HCT116 (cell line): ENCODE results near the gene TSPAN3. TPM values are rescaled to one million over a fixed set of nuclear protein-coding genes. Genes with fewer than 3 reads are reported as not detected.
A peak's percentile ranks its signal among the peaks of the same experiment; 100 is the strongest.

Experiments used
- ATAC-seq: fragments of 200-7000 bp; cut with Tn5 transposase; 2 replicates; pipeline ENCODE4 v1.9.1; 2020; ENCODE audit warnings: mild to moderate bottlenecking, moderate library complexity
- BruUV-seq: library from RNA; stranded (reverse); fragments of 400-500 nt; replicated peaks from 2 replicates; lab custom pipeline; 2021; lab: Mats Ljungman, UMichigan
- CTCF ChIA-PET: fragments of 300-600 bp; sonication (Branson Sonifier 250); formaldehyde crosslinking; loops from one replicate; lab custom pipeline; 2021; ENCODE audit warnings: antibody characterized with exemption; lab: Charles Lee
- POLR2A ChIA-PET: fragments of 300-600, 350-600 bp; sonication (Branson Sonifier 250); formaldehyde crosslinking; loops from one replicate; lab custom pipeline; 2021; ENCODE audit warnings: antibody characterized with exemption; lab: Charles Lee
- RAD21 ChIA-PET, 2 experiments: fragments of 300-600 bp; sonication (Branson Sonifier 250); formaldehyde crosslinking; loops; one replicate each; lab custom pipeline; 2023; ENCODE audit warnings: low total read pairs in 2 of 2; ENCODE audit not compliant: uncharacterized antibody in 2 of 2, unreplicated experiment in 2 of 2, low non-redundant PET in 1 of 2; lab: Charles Lee
- DNase-seq: peaks from one replicate; pipeline ENCODE4 v3.0.0-alpha.2; 2010; ENCODE audit warnings: low read depth, low spot score
- H2AFZ ChIP-seq: fragments of 200-600 bp; shearing (Covaris generic), sonication (generic); 2 replicates; pipeline ENCODE4 v1.6.1; 2017; ENCODE audit warnings: low read depth, mixed run types, mixed read lengths, antibody characterized with exemption, low read length; ENCODE audit not compliant: poor library complexity, severe bottlenecking
- H3K27ac ChIP-seq: 2 replicates; pipeline ENCODE4 v1.5.1; 2012; ENCODE audit warnings: low read depth, low read length
- H3K27me3 ChIP-seq: fragments of 200-600 bp; sonication (generic); 2 replicates; pipeline ENCODE4 v1.6.1; 2016; ENCODE audit warnings: mixed run types, low read length, mixed read lengths; ENCODE audit not compliant: insufficient read depth
- H3K36me3 ChIP-seq, 2 experiments: fragments of 200-500 bp in 1 of 2; fragments of 200-600 bp in 1 of 2; sonication (Bioruptor generic) in 1 of 2; sonication (generic) in 1 of 2; 2 replicates each; pipeline versions ENCODE4 v1.5.1 to v1.6.1; 2014 to 2016; ENCODE audit warnings: low read length in 2 of 2, inconsistent platforms in 1 of 2, mixed read lengths in 1 of 2, mixed run types in 1 of 2; ENCODE audit not compliant: insufficient read depth in 2 of 2, control insufficient read depth in 1 of 2
- H3K4me1 ChIP-seq, 2 experiments: fragments of 200-600 bp in 1 of 2; sonication (generic) in 1 of 2; 2 replicates each; pipeline versions ENCODE4 v1.5.1 to v1.6.1; 2012 to 2017; ENCODE audit warnings: low read length in 2 of 2, inconsistent platforms in 1 of 2, mild to moderate bottlenecking in 1 of 2, mixed read lengths in 1 of 2, mixed run types in 1 of 2, moderate library complexity in 1 of 2; ENCODE audit not compliant: insufficient read depth in 2 of 2, control insufficient read depth in 1 of 2
- H3K4me2 ChIP-seq: fragments of 200-600 bp; sonication (generic); 2 replicates; pipeline ENCODE4 v1.6.1; 2017; ENCODE audit warnings: mixed run types, low read length, mixed read lengths
- H3K4me3 ChIP-seq, 2 experiments: fragments of 200-600 bp in 1 of 2; sonication (generic) in 1 of 2; replicated peaks in 1 of 2; 2 replicates each; pipeline ENCODE4 v1.5.1; 2011 to 2016; ENCODE audit warnings: low read length in 2 of 2, control low read depth in 1 of 2, low read depth in 1 of 2, mild to moderate bottlenecking in 1 of 2, mixed read lengths in 1 of 2, mixed run types in 1 of 2
- H3K79me2 ChIP-seq: fragments of 200-600 bp; sonication (generic); 2 replicates; pipeline ENCODE4 v1.6.1; 2017; ENCODE audit warnings: mild to moderate bottlenecking, mixed run types, low read length, moderate library complexity, mixed read lengths; ENCODE audit not compliant: insufficient read depth
- H3K9ac ChIP-seq: fragments of 200-600 bp; sonication (generic); 2 replicates; pipeline ENCODE4 v1.6.1; 2016; ENCODE audit warnings: low read length, mixed read lengths
- H3K9me2 ChIP-seq: fragments of 200-600 bp; sonication (generic), shearing (Covaris generic); 2 replicates; pipeline ENCODE4 v1.6.1; 2017; ENCODE audit warnings: mixed run types, mild to moderate bottlenecking, moderate library complexity; ENCODE audit not compliant: insufficient read depth
- H3K9me3 ChIP-seq, 2 experiments: fragments of 200-500 bp in 1 of 2; fragments of 200-600 bp in 1 of 2; sonication (Bioruptor generic) in 1 of 2; sonication (generic) in 1 of 2; 2 replicates each; pipeline ENCODE4 v1.6.1; 2014 to 2017; ENCODE audit warnings: low read length in 2 of 2, mixed read lengths in 2 of 2, inconsistent platforms in 1 of 2, low read depth in 1 of 2, mild to moderate bottlenecking in 1 of 2, mixed run types in 1 of 2, moderate library complexity in 1 of 2; ENCODE audit not compliant: control insufficient read depth in 1 of 2, insufficient read depth in 1 of 2
- H4K20me1 ChIP-seq: fragments of 200-600 bp; sonication (generic), shearing (Covaris generic); 2 replicates; pipeline ENCODE4 v1.6.1; 2017; ENCODE audit warnings: mixed run types, mild to moderate bottlenecking, moderate library complexity; ENCODE audit not compliant: insufficient read depth
- CBX3 ChIP-seq: IDR thresholded peaks from 2 replicates; pipeline ENCODE4 v1.6.1; 2012; ENCODE audit warnings: low read depth
- CEBPB ChIP-seq: IDR thresholded peaks from 2 replicates; pipeline ENCODE4 v1.6.1; 2012; ENCODE audit warnings: low read depth
- EZH2 ChIP-seq: fragments of 200-600 bp; sonication (generic); IDR thresholded peaks from 2 replicates; pipeline ENCODE4 v1.6.1; 2017; ENCODE audit warnings: antibody characterized with exemption, mixed run types
- JUND ChIP-seq: IDR thresholded peaks from 2 replicates; pipeline ENCODE4 v1.6.1; 2012
- POLR2A ChIP-seq: IDR thresholded peaks from 2 replicates; pipeline ENCODE4 v1.7.0; 2011; ENCODE audit warnings: borderline replicate concordance; ENCODE audit not compliant: insufficient read depth, insufficient read length; ENCODE audit errors: extremely low read depth
- POLR2AphosphoS5 ChIP-seq: IDR thresholded peaks from 2 replicates; pipeline ENCODE4 v1.6.1; 2011; ENCODE audit warnings: mild to moderate bottlenecking, low read depth, low read length, moderate library complexity
- RAD21 ChIP-seq: IDR thresholded peaks from 2 replicates; pipeline ENCODE4 v1.6.1; 2012; ENCODE audit warnings: low read depth, mild to moderate bottlenecking
- SIN3A ChIP-seq: IDR thresholded peaks from 2 replicates; pipeline ENCODE4 v1.6.1; 2012; ENCODE audit warnings: low read depth
- SP1 ChIP-seq: IDR thresholded peaks from 2 replicates; pipeline ENCODE4 v1.6.1; 2012; ENCODE audit warnings: low read depth
- SRF ChIP-seq: IDR thresholded peaks from 2 replicates; pipeline ENCODE4 v1.6.1; 2012; ENCODE audit warnings: low read depth
- TCF7L2 ChIP-seq: IDR thresholded peaks from 2 replicates; pipeline ENCODE4 v1.7.0; 2011; ENCODE audit warnings: borderline replicate concordance, inconsistent platforms; ENCODE audit not compliant: insufficient read depth, insufficient read length; ENCODE audit errors: extremely low read depth
- ZFX ChIP-seq: fragments of 450-650 bp; IDR thresholded peaks from 2 replicates; pipeline ENCODE4 v1.6.1; 2017
- intact Hi-C: fragments of 100-400 bp; cut with micrococcal nuclease; formaldehyde crosslinking; loops from 2 replicates; pipeline ENCODE4 v1.10.0; 2022
- total RNA-seq: library from RNA; stranded (reverse); gene quantifications from one replicate; pipeline ENCODE4 v1.2.1, GENCODE V29; 2021; ENCODE audit not compliant: unreplicated experiment
- TF ChIP-seq, protein P1 (sequence below), 3 experiments: fragments of 200-600 bp in 1 of 3; sonication (generic) in 1 of 3; IDR thresholded peaks in 2 of 3; conservative IDR thresholded peaks in 1 of 3; 2 replicates each; pipeline ENCODE4 v1.5.1; 2012 to 2017; ENCODE audit warnings: low read depth in 2 of 3, low read length in 2 of 3, antibody characterized with exemption in 1 of 3, borderline replicate concordance in 1 of 3, control low read depth in 1 of 3, mild to moderate bottlenecking in 1 of 3, mixed read lengths in 1 of 3, mixed run types in 1 of 3, moderate library complexity in 1 of 3; ENCODE audit not compliant: insufficient read depth in 1 of 3
- TF ChIP-seq, protein P2 (sequence below): IDR thresholded peaks from 2 replicates; pipeline ENCODE4 v1.6.1; 2012; ENCODE audit warnings: low read depth
- TF ChIP-seq, protein P3 (sequence below): IDR thresholded peaks from 2 replicates; pipeline ENCODE4 v1.6.1; 2012

The TSPAN3 gene
- total RNA-seq, 1 experiment from 2014 or later = 140 TPM

DNA sequence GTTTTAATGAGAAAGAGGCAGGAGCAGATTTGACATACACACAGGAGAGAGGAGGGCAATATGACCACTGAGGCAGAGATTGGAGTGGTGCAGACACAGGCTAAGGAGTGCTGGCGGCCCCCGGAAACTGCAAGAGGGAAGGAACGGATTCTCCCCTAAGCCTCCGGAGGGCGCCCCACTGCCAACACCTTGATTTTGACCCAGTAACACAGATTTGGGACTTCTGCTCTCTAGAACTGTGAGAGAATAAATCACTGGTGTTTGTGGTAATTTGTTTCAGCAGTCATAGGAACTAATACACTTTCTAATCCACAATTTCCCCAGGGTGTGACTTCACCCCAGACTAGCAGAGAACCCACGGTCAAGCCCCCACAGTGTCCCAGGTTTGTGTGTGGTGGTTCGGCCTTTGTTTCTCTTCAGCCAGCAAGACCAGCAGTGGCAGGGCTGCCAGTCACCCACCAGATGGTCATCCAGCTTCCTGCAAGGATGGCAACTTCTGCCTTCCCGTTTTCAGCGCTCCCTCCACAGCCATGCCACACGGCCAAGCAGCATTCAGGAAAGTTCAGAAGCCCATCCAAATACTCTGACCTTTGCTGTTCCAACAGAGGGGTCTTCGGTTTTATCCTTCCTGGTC is 23.6 kb upstream of the TSPAN3 start:
- POLR2A ChIA-PET = no interaction called here
- no peaks in the 10 kb centered on the region for H3K36me3 ChIP-seq
- H3K4me3 ChIP-seq = no peak overlapping the region
- no peak for TF ChIP-seq CBX3
- no peak for TF ChIP-seq EZH2
- no peak for TF ChIP-seq JUND
- TF ChIP-seq, protein P1, sequence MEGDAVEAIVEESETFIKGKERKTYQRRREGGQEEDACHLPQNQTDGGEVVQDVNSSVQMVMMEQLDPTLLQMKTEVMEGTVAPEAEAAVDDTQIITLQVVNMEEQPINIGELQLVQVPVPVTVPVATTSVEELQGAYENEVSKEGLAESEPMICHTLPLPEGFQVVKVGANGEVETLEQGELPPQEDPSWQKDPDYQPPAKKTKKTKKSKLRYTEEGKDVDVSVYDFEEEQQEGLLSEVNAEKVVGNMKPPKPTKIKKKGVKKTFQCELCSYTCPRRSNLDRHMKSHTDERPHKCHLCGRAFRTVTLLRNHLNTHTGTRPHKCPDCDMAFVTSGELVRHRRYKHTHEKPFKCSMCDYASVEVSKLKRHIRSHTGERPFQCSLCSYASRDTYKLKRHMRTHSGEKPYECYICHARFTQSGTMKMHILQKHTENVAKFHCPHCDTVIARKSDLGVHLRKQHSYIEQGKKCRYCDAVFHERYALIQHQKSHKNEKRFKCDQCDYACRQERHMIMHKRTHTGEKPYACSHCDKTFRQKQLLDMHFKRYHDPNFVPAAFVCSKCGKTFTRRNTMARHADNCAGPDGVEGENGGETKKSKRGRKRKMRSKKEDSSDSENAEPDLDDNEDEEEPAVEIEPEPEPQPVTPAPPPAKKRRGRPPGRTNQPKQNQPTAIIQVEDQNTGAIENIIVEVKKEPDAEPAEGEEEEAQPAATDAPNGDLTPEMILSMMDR (IDR thresholded peaks at IDR 0.05 in 2 of 3, conservative IDR thresholded peaks at IDR 0.05 in 1 of 3; ENCODE audit: borderline replicate concordance in 1 of 3, insufficient read depth in 1 of 3, low read depth in 2 of 3, low read length in 2 of 3) = peak; percentile 18 to 74 (median 68); a peak in 4 of 6 replicates
- no peak for TF ChIP-seq TCF7L2
- peak; percentile 26; the same call in 1 of the 2 replicates for TF ChIP-seq RAD21
- TF ChIP-seq SRF = no peak
- no peak for TF ChIP-seq SIN3A
- DNase-seq (no peak), ATAC-seq (peak; percentile 62)
- no peaks in the 10 kb centered on the region for H3K4me1 ChIP-seq
- BruUV-seq = no TSS peak
- RAD21 ChIA-PET = no interaction called here
- intact Hi-C loops = no loop called here
- no peak overlapping the region for H2AFZ ChIP-seq
- no peak overlapping the region for H3K9ac ChIP-seq
- no peaks in the 10 kb centered on the region for H3K9me3 ChIP-seq
- no peaks in the 10 kb centered on the region for H4K20me1 ChIP-seq
- no peaks in the 10 kb centered on the region for H3K9me2 ChIP-seq
- CTCF ChIA-PET = interaction anchor here (0.7 to 1.2 kb wide), 5 partner anchors 13 to 449 kb away, joined by 3 read pairs; no protein-coding TSS in a partner anchor
- no peak overlapping the region for H3K27ac ChIP-seq
- H3K4me2 ChIP-seq = no peak overlapping the region
- H3K79me2 ChIP-seq = no peaks in the 10 kb centered on the region
- H3K27me3 ChIP-seq = no peaks in the 10 kb centered on the region

DNA sequence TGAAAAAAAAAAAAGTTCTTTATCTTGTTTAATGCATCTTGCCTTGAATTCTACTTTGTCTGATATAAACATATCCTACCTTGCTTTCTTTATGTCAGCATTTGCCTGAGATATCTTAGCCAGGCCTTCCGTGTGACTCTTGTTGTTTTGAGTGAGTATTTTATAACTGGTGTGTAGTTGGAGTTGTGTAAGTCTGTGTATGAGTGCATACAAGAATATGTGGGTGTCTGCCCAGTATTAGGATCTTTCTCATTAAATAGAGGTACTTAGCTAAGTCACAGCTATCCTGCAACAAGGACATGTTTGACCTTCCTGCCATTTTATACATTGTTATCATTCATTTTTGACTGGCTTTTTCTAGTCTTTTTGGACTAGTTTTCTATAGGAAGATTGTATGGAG is 22.5 kb upstream of the TSPAN3 start:
- Histone ChIP-seq H3K4me3 (no peak overlapping the region), H3K9me3 (no peaks in the 10 kb centered on the region), H3K79me2 (no peaks in the 10 kb centered on the region), H4K20me1 (no peaks in the 10 kb centered on the region), H3K4me2 (no peak overlapping the region), H3K9me2 (no peaks in the 10 kb centered on the region), H3K4me1 (no peaks in the 10 kb centered on the region), H3K36me3 (no peaks in the 10 kb centered on the region), H3K9ac (no peak overlapping the region), H3K27ac (no peak overlapping the region), H2AFZ (no peak overlapping the region), H3K27me3 (no peaks in the 10 kb centered on the region)
- POLR2A ChIA-PET = no interaction called here
- TF ChIP-seq RAD21 (no peak), SP1 (no peak), POLR2A (no peak), ZFX (no peak), EZH2 (no peak), POLR2AphosphoS5 (no peak), SRF (no peak), CEBPB (no peak)
- TF ChIP-seq, protein P2, sequence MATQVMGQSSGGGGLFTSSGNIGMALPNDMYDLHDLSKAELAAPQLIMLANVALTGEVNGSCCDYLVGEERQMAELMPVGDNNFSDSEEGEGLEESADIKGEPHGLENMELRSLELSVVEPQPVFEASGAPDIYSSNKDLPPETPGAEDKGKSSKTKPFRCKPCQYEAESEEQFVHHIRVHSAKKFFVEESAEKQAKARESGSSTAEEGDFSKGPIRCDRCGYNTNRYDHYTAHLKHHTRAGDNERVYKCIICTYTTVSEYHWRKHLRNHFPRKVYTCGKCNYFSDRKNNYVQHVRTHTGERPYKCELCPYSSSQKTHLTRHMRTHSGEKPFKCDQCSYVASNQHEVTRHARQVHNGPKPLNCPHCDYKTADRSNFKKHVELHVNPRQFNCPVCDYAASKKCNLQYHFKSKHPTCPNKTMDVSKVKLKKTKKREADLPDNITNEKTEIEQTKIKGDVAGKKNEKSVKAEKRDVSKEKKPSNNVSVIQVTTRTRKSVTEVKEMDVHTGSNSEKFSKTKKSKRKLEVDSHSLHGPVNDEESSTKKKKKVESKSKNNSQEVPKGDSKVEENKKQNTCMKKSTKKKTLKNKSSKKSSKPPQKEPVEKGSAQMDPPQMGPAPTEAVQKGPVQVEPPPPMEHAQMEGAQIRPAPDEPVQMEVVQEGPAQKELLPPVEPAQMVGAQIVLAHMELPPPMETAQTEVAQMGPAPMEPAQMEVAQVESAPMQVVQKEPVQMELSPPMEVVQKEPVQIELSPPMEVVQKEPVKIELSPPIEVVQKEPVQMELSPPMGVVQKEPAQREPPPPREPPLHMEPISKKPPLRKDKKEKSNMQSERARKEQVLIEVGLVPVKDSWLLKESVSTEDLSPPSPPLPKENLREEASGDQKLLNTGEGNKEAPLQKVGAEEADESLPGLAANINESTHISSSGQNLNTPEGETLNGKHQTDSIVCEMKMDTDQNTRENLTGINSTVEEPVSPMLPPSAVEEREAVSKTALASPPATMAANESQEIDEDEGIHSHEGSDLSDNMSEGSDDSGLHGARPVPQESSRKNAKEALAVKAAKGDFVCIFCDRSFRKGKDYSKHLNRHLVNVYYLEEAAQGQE = no peak
- TF ChIP-seq, protein P3, sequence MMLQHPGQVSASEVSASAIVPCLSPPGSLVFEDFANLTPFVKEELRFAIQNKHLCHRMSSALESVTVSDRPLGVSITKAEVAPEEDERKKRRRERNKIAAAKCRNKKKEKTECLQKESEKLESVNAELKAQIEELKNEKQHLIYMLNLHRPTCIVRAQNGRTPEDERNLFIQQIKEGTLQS = no peak
- RAD21 ChIA-PET = no interaction called here
- no peak for ATAC-seq
- no TSS peak for BruUV-seq
- CTCF ChIA-PET = interaction anchor here (0.8 to 1.2 kb wide), 3 partner anchors 14 to 450 kb away, joined by 3 read pairs; no protein-coding TSS in a partner anchor
- no peak for DNase-seq
- intact Hi-C loops = no loop called here
